ENCODE measurements around the gene FBXO38. TPM values are rescaled to one million over a fixed set of nuclear protein-coding genes. Genes with fewer than 3 reads are reported as not detected.

FBXO38 gene
- total and polyA plus RNA-seq, 2 of the 13 experiments (the other 11 are each of a cell fraction or from before 2014, with no cell fraction given) = 24.8 to 35.9 TPM

DNA sequence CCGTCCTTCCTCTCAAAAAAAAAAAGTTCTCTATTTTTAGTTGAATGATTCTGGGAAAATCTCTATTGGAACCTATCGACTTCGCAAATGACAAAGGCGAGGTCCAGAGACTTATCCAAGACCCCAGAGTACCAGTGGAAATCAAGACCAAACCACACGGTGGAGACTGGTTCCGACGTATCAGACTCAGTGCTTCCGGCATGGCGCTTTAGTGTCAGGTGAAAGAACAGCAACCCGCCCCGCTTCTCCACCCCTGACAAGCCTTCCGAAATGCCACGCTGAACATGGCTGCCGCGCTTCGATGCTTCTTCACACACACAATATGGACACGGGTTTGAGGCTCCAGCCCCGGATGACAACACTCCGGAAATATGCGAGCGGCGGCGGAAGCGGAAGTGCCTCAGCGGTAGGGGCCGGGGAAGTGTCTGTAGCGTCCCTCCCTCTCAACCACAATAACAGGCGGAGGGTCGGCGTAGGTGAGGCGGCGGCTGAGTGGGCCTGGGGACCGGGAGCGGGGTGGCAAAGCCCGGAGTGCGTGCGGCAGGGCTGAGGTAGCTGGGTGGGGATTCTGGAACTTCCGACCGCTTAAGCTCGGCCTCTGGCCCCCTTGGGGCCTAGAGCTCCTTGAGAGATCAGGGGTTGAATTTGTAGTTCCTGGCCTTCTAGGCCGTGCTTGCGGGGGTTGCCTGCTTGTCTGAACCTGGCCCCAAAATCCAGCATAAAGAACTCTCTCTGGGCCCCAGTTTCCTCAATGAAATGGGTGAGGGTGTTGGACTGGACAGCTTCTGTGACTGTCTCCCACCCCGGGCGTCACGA, at the start of gene FBXO38 (continued):
- TF ChIP-seq, protein P1, sequence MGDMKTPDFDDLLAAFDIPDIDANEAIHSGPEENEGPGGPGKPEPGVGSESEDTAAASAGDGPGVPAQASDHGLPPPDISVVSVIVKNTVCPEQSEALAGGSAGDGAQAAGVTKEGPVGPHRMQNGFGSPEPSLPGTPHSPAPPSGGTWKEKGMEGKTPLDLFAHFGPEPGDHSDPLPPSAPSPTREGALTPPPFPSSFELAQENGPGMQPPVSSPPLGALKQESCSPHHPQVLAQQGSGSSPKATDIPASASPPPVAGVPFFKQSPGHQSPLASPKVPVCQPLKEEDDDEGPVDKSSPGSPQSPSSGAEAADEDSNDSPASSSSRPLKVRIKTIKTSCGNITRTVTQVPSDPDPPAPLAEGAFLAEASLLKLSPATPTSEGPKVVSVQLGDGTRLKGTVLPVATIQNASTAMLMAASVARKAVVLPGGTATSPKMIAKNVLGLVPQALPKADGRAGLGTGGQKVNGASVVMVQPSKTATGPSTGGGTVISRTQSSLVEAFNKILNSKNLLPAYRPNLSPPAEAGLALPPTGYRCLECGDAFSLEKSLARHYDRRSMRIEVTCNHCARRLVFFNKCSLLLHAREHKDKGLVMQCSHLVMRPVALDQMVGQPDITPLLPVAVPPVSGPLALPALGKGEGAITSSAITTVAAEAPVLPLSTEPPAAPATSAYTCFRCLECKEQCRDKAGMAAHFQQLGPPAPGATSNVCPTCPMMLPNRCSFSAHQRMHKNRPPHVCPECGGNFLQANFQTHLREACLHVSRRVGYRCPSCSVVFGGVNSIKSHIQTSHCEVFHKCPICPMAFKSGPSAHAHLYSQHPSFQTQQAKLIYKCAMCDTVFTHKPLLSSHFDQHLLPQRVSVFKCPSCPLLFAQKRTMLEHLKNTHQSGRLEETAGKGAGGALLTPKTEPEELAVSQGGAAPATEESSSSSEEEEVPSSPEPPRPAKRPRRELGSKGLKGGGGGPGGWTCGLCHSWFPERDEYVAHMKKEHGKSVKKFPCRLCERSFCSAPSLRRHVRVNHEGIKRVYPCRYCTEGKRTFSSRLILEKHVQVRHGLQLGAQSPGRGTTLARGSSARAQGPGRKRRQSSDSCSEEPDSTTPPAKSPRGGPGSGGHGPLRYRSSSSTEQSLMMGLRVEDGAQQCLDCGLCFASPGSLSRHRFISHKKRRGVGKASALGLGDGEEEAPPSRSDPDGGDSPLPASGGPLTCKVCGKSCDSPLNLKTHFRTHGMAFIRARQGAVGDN (CRISPR knock-in tag; IDR thresholded peaks at IDR 0.05) = peak; percentile 92
- TF ChIP-seq ZNF333 (CRISPR knock-in tag; IDR thresholded peaks at IDR 0.05; ENCODE audit: borderline replicate concordance) (no peak), TBP (CRISPR knock-in tag; IDR thresholded peaks at IDR 0.05) (no peak), SALL1 (CRISPR knock-in tag; IDR thresholded peaks at IDR 0.05) (peak; percentile 94), NPAS2 (CRISPR knock-in tag; IDR thresholded peaks at IDR 0.05; ENCODE audit: borderline replicate concordance) (no peak), ZFP36 (IDR thresholded peaks at IDR 0.05; ENCODE audit: borderline replicate concordance, low read depth, low read length, partially characterized antibody) (no peak)

GRCh38 chr5:148335259-148335658, 48.5 kb upstream of the FBXO38 start, which contains the start of gene SPINK9:
SPINK9 (plus strand) TSS chr5:148335559; CDS start chr5:148335614, 55 bp downstream.
- Histone ChIP-seq H3K27me3 (ENCODE audit: control insufficient read depth in 1 of 2, insufficient read depth in 2 of 2, low read length in 2 of 2) (no peaks in the 10 kb centered on the region), H3K36me3 (replicated peaks in 1 of 2; ENCODE audit: control insufficient read depth in 1 of 2, insufficient read depth in 2 of 2, low read length in 2 of 2) (no peaks in the 10 kb centered on the region), H2AFZ (ENCODE audit: low read length) (no peak within 1 kb of the TSS), H3K4me2 (ENCODE audit: low read depth, low read length) (no peak within 1 kb of the TSS), H3K9ac (ENCODE audit: insufficient read depth, low read depth, low read length) (no peak within 1 kb of the TSS), H3K27ac (ENCODE audit: extremely low read length, insufficient read depth, low read length) (no peak within 1 kb of the TSS), H3K9me3 (ENCODE audit: low read length) (no peaks in the 10 kb centered on the region), H3K4me3 (replicated peaks in 1 of 3; ENCODE audit: insufficient read depth in 1 of 3, low read depth in 2 of 3, low read length in 3 of 3) (no peak within 1 kb of the TSS), H4K20me1 (ENCODE audit: insufficient read depth, low read length) (no peaks in the 10 kb centered on the region), H3K4me1 (ENCODE audit: insufficient read depth, low read length) (no peaks in the 10 kb centered on the region), H3K79me2 (ENCODE audit: insufficient read depth, low read length) (no peaks in the 10 kb centered on the region)
- intact Hi-C loops (cut with micrococcal nuclease; ENCODE audit: unreplicated experiment) = no loop called here
- FAIRE-seq (no peak), ATAC-seq (no peak), DNase-seq (ENCODE audit: low spot score) (no peak)
- 10% methylated on average over 3 of the region's 3 CpGs for WGBS (ENCODE audit: low lambda C conversion rate)
- in situ Hi-C loops (cut with HindIII; ENCODE audit: extremely low pct_ligation_motif_present, low pct_unique_long_range_greater_than_20kb) = no loop called here
- ChIA-PET CTCF (ENCODE audit: low intra/inter-chr PET ratio, low total read pairs) (no interaction called here), POLR2A (no interaction called here)
- no peak for TF ChIP-seq IKZF1 (IDR thresholded peaks at IDR 0.05)
- TF ChIP-seq, protein P2, sequence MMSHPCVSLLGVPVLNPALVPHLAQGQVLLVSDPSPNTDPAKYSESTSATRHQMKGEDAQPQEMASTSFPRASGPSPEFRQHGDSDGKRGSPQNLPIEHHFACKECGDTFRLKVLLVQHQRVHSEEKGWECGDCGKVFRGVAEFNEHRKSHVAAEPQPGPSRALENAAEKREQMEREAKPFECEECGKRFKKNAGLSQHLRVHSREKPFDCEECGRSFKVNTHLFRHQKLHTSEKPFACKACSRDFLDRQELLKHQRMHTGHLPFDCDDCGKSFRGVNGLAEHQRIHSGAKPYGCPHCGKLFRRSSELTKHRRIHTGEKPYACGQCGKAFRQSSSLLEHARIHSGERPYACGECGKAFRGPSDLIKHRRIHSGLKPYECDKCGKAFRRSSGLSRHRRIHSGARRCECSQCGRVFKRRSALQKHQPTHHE (CRISPR knock-in tag; IDR thresholded peaks at IDR 0.05; ENCODE audit: borderline replicate concordance) = no peak
- BruUV-seq (replicated peaks) = no TSS peak

Data from HepG2 (cell line).